HG02642 (cell line): Measurements from ENCODE around the gene VILL.
A peak's percentile ranks its signal among the peaks of the same experiment; 100 is the strongest.
"Not testable (repeated sequence)": the region's sequence is repeated elsewhere in the genome, so short reads cannot be mapped to it uniquely, and the experiment has no call there.

Experiments
- ATAC-seq: cut with Tn5 transposase; IDR thresholded peaks from one replicate; pipeline ENCODE4 v1.9.1; 2021; ENCODE audit warnings: mild to moderate bottlenecking; ENCODE audit not compliant: unreplicated experiment, poor library complexity

The VILL gene

GRCh38 chr3:37961622-37962431 is 28.8 kb upstream of the VILL start:
- no peak for ATAC-seq

GRCh38 chr3:37963016-37963415 is 27.6 kb upstream of the VILL start:
- no peak for ATAC-seq

- ATAC-seq, result no peak
Measured at GRCh38 chr3:37963635-37964034, 27.0 kb upstream of the VILL start.

GRCh38 chr3:37964146-37964545 is 26.4 kb upstream of the VILL start:
- ATAC-seq, result no peak

- ATAC-seq, result no peak
Measured at GRCh38 chr3:37964716-37965115, 25.9 kb upstream of the VILL start.

GRCh38 chr3:37967260-37967881 is 23.2 kb upstream of the VILL start:
- peak; percentile 76 for ATAC-seq

- ATAC-seq, result no peak
Measured at GRCh38 chr3:37968199-37968598, 22.4 kb upstream of the VILL start.

GRCh38 chr3:37968813-37969595 is 21.6 kb upstream of the VILL start:
- no peak for ATAC-seq

GRCh38 chr3:37969596-37970100 is 20.9 kb upstream of the VILL start:
- no peak for ATAC-seq

- ATAC-seq, result no peak
Measured at GRCh38 chr3:37970802-37971201, 19.8 kb upstream of the VILL start.

GRCh38 chr3:37971467-37971866 is 19.1 kb upstream of the VILL start:
- no peak for ATAC-seq

- not testable (repeated sequence) for ATAC-seq
Measured at GRCh38 chr3:37972056-37972455, 18.5 kb upstream of the VILL start.

GRCh38 chr3:37973246-37974054 is 17.1 kb upstream of the VILL start:
- no peak for ATAC-seq

GRCh38 chr3:37974121-37975083 is 16.2 kb upstream of the VILL start:
- peak; percentile 86 for ATAC-seq

- ATAC-seq, result no peak
Measured at GRCh38 chr3:37979541-37980461, 10.8 kb upstream of the VILL start.

GRCh38 chr3:37980462-37981347 is 9.9 kb upstream of the VILL start:
- no peak for ATAC-seq

- no peak for ATAC-seq
Measured at GRCh38 chr3:37981348-37981664, 9.3 kb upstream of the VILL start.
